Skeletal muscle cell (primary cell): ENCODE results near the gene FRG2C.
"Not testable (repeated sequence)": the region's sequence is repeated elsewhere in the genome, so short reads cannot be mapped to it uniquely, and the experiment has no call there.

Experiments
- DNase-seq: peaks from one replicate; pipeline ENCODE4 v3.0.0-alpha.2; 2010; ENCODE audit warnings: low read depth
- H3K4me3 ChIP-seq: 2 replicates; pipeline ENCODE4 v1.5.1; 2011; ENCODE audit warnings: low read depth, mild to moderate bottlenecking, control low read depth, low read length, moderate library complexity

FRG2C gene

GRCh38 chr3:75668759-75669347, 4.7 kb downstream of the FRG2C start:
- DNase-seq: not testable (repeated sequence)
- H3K4me3 ChIP-seq: peak overlapping the region; percentile 29

- peak overlapping the region; percentile 29 for H3K4me3 ChIP-seq
- DNase-seq: not testable (repeated sequence)
These were observed 5.5 kb downstream of the FRG2C start for GRCh38 chr3:75669348-75670297.

- H3K4me3 ChIP-seq: peak overlapping the region; percentile 20
- peak; percentile 25 for DNase-seq
These were observed 6.5 kb downstream of the FRG2C start for GRCh38 chr3:75670298-75671286.

GRCh38 chr3:75671287-75672139, 7.4 kb downstream of the FRG2C start:
- peak overlapping the region; percentile 9 for H3K4me3 ChIP-seq
- not testable (repeated sequence) for DNase-seq

GRCh38 chr3:75672140-75672775, 8.1 kb downstream of the FRG2C start:
- H3K4me3 ChIP-seq: peak overlapping the region; percentile 23
- not testable (repeated sequence) for DNase-seq

- DNase-seq, H3K4me3 ChIP-seq: not testable (repeated sequence)
These were observed 19.8 kb downstream of the FRG2C start for GRCh38 chr3:75683965-75684364.

GRCh38 chr3:75687323-75687722, 23.2 kb downstream of the FRG2C start:
- H3K4me3 ChIP-seq: no peak overlapping the region
- DNase-seq: no peak

- DNase-seq: no peak
- no peak overlapping the region for H3K4me3 ChIP-seq
These were observed 27.9 kb downstream of the FRG2C start for GRCh38 chr3:75692061-75692460.
